DOHH2 (cell line): ENCODE results near the gene NME8.

Source experiments
- EZH2phosphoT487 ChIP-seq: fragments of 200-600 bp; sonication (generic); IDR thresholded peaks from 2 replicates; pipeline ENCODE4 v1.6.1; 2017; ENCODE audit warnings: borderline replicate concordance, mild to moderate bottlenecking, antibody characterized with exemption, low read length, moderate library complexity, mixed read lengths
- TF ChIP-seq, protein P1 (sequence below): fragments of 200-600 bp; sonication (generic); IDR thresholded peaks from one replicate; pipeline ENCODE4 v1.5.1; 2014; ENCODE audit warnings: antibody characterized with exemption, mild to moderate bottlenecking, low read depth, low read length; ENCODE audit not compliant: poor library complexity, severe bottlenecking

DNA sequence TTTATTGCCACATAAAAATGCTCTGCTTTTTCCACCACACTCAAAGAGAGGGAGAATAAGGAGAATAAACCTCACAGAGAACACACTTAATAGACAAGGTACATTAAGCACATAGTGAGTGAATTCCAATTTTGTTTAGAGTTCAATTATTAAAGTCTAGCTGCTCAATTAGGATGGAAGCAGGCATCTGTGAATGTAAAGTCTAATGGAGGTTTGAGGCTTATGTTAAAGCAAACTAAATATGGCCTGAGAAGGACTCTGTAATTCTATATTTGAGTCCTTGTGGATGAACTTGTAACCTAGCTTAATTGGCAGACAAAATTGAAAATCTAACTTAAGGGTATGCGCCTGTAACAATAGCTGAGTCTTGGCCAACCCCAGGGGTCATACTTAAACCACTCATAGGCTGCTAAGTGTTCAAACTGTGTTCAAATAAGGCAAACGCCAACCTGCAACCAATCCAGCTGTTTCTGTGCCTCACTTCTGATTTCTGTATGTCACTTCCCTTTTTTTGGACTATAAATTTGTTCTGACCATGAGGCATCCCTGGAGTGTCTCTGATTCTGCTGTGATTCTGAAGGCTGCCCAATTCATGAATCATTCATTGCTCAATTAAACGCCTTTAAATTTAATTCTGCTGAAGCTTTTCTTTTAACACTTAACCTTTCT lies 31.3 kb upstream of the NME8 start:
- TF ChIP-seq, protein P1, sequence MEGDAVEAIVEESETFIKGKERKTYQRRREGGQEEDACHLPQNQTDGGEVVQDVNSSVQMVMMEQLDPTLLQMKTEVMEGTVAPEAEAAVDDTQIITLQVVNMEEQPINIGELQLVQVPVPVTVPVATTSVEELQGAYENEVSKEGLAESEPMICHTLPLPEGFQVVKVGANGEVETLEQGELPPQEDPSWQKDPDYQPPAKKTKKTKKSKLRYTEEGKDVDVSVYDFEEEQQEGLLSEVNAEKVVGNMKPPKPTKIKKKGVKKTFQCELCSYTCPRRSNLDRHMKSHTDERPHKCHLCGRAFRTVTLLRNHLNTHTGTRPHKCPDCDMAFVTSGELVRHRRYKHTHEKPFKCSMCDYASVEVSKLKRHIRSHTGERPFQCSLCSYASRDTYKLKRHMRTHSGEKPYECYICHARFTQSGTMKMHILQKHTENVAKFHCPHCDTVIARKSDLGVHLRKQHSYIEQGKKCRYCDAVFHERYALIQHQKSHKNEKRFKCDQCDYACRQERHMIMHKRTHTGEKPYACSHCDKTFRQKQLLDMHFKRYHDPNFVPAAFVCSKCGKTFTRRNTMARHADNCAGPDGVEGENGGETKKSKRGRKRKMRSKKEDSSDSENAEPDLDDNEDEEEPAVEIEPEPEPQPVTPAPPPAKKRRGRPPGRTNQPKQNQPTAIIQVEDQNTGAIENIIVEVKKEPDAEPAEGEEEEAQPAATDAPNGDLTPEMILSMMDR, result no peak
- no peak for TF ChIP-seq EZH2phosphoT487
